H1 (cell line): ENCODE results near the gene ACBD6. TPM values are rescaled to one million over a fixed set of nuclear protein-coding genes. Genes with fewer than 3 reads are reported as not detected.

Experiments used
- CTCF ChIA-PET: fragments of 300-600 bp; sonication (Branson Sonifier 250); formaldehyde crosslinking; loops from one replicate; lab custom pipeline; 2021; ENCODE audit not compliant: partially characterized antibody; lab: Charles Lee
- POLR2A ChIA-PET: fragments of 300-600 bp; sonication (Branson Sonifier 250); formaldehyde crosslinking; loops from one replicate; lab custom pipeline; 2021; ENCODE audit warnings: inconsistent platforms; ENCODE audit not compliant: partially characterized antibody; lab: Charles Lee
- DNase-seq, 2 experiments: peaks; one replicate each; pipeline versions ENCODE4 v3.0.0 to v3.0.0-alpha.2; 2010 to 2022; ENCODE audit warnings: low spot score in 2 of 2, low read depth in 1 of 2, mixed read lengths in 1 of 2
- FAIRE-seq: peaks from 2 replicates; lab custom pipeline; 2011; peaks lifted over from hg19 to GRCh38; lab: Jason Lieb, UNC
- H2AFZ ChIP-seq: 2 replicates; pipeline ENCODE4 v1.8.1; 2012; ENCODE audit warnings: low read length, inconsistent platforms
- H2AK5ac ChIP-seq: 2 replicates; pipeline ENCODE4 v1.6.1; 2013; ENCODE audit warnings: low read depth, low read length
- H2BK120ac ChIP-seq: replicated peaks from 2 replicates; pipeline ENCODE3; 2013; ENCODE audit warnings: low read depth, low read length, inconsistent platforms
- H2BK12ac ChIP-seq: 2 replicates; pipeline ENCODE4 v1.6.1; 2013; ENCODE audit warnings: low read depth, low read length
- H2BK15ac ChIP-seq: 2 replicates; pipeline ENCODE4 v1.6.1; 2013; ENCODE audit warnings: low read length
- H2BK20ac ChIP-seq: 2 replicates; pipeline ENCODE4 v1.6.1; 2013; ENCODE audit warnings: low read length
- H2BK5ac ChIP-seq: 2 replicates; pipeline ENCODE4 v1.6.1; 2013; ENCODE audit warnings: low read depth, low read length
- H3K14ac ChIP-seq: 2 replicates; pipeline ENCODE4 v1.6.1; 2013; ENCODE audit warnings: inconsistent platforms; ENCODE audit not compliant: insufficient read length
- H3K18ac ChIP-seq: 2 replicates; pipeline ENCODE4 v1.6.1; 2013; ENCODE audit warnings: low read length; ENCODE audit errors: extremely low read depth
- H3K23ac ChIP-seq: 2 replicates; pipeline ENCODE4 v1.6.1; 2013; ENCODE audit warnings: inconsistent platforms; ENCODE audit not compliant: insufficient read length
- H3K23me2 ChIP-seq: 2 replicates; pipeline ENCODE4 v1.6.1; 2013; ENCODE audit warnings: low read depth, low read length
- H3K27ac ChIP-seq: 2 replicates; pipeline ENCODE4 v1.6.1; 2011; ENCODE audit warnings: low read depth, low read length, inconsistent platforms
- H3K27me3 ChIP-seq, 4 experiments: replicated peaks in 1 of 4; 1 replicate in 1 of 4; 2 replicates in 3 of 4; pipeline versions ENCODE4 v1.6.1 to v1.8.1; 2011 to 2013; ENCODE audit warnings: low read length in 3 of 4, mild to moderate bottlenecking in 3 of 4, inconsistent platforms in 2 of 4, mixed read lengths in 2 of 4, moderate library complexity in 1 of 4; ENCODE audit not compliant: control insufficient read depth in 3 of 4, insufficient read depth in 3 of 4; ENCODE audit errors: extremely low read depth in 1 of 4
- H3K36me3 ChIP-seq, 4 experiments: 2 replicates each; pipeline versions ENCODE4 v1.6.1 to v1.8.1; 2011 to 2013; ENCODE audit warnings: mild to moderate bottlenecking in 4 of 4, low read length in 3 of 4, moderate library complexity in 2 of 4, control low read depth in 1 of 4, inconsistent platforms in 1 of 4; ENCODE audit not compliant: insufficient read depth in 4 of 4, control insufficient read depth in 2 of 4
- H3K4ac ChIP-seq: replicated peaks from 2 replicates; pipeline ENCODE3; 2013; ENCODE audit warnings: low read length, low read depth, mixed read lengths, inconsistent platforms; ENCODE audit not compliant: insufficient read length
- H3K4me1 ChIP-seq, 4 experiments: replicated peaks in 1 of 4; 1 replicate in 1 of 4; 2 replicates in 3 of 4; pipeline versions ENCODE4 v1.6.1 to v1.8.1; 2011 to 2013; ENCODE audit warnings: low read length in 3 of 4, inconsistent platforms in 2 of 4, mixed read lengths in 1 of 4; ENCODE audit not compliant: insufficient read depth in 4 of 4, control insufficient read depth in 3 of 4
- H3K4me2 ChIP-seq, 2 experiments: 2 replicates each; pipeline versions ENCODE4 v1.6.1 to v1.8.1; 2011 to 2013; ENCODE audit warnings: low read depth in 2 of 2, low read length in 2 of 2, control low read depth in 1 of 2, inconsistent platforms in 1 of 2, mild to moderate bottlenecking in 1 of 2; ENCODE audit not compliant: insufficient read depth in 1 of 2
- H3K4me3 ChIP-seq, 4 experiments: fragments of 200-600, 300-600 bp in 1 of 4; sonication (generic), shearing (Covaris generic), sonication (Bioruptor Twin) in 1 of 4; 2 replicates each; pipeline versions ENCODE4 v1.5.1 to v1.8.1; 2011 to 2016; ENCODE audit warnings: low read length in 4 of 4, low read depth in 3 of 4, control low read depth in 2 of 4, inconsistent platforms in 2 of 4, mild to moderate bottlenecking in 2 of 4, mixed read lengths in 1 of 4, moderate library complexity in 1 of 4; ENCODE audit not compliant: insufficient read depth in 2 of 4; ENCODE audit errors: extremely low read depth in 1 of 4
- H3K56ac ChIP-seq: replicated peaks from 2 replicates; pipeline ENCODE3; 2013; ENCODE audit warnings: low read depth, mild to moderate bottlenecking, mixed read lengths, low read length, inconsistent platforms; ENCODE audit not compliant: insufficient read length
- H3K79me1 ChIP-seq: 2 replicates; pipeline ENCODE4 v1.6.1; 2013; ENCODE audit warnings: low read depth, low read length, control low read depth
- H3K79me2 ChIP-seq, 2 experiments: 2 replicates each; pipeline versions ENCODE4 v1.6.1 to v1.8.1; 2012 to 2013; ENCODE audit warnings: low read length in 2 of 2, mild to moderate bottlenecking in 2 of 2, inconsistent platforms in 1 of 2; ENCODE audit not compliant: insufficient read depth in 2 of 2, control insufficient read depth in 1 of 2
- H3K9ac ChIP-seq, 4 experiments: replicated peaks in 1 of 4; 1 replicate in 1 of 4; 2 replicates in 3 of 4; pipeline versions ENCODE4 v1.6.1 to v1.8.1; 2011 to 2013; ENCODE audit warnings: low read depth in 3 of 4, low read length in 3 of 4, control low read depth in 2 of 4, mild to moderate bottlenecking in 2 of 4, moderate library complexity in 2 of 4, inconsistent platforms in 1 of 4; ENCODE audit errors: extremely low read depth in 1 of 4
- H3K9me3 ChIP-seq, 2 experiments: 2 replicates each; pipeline versions ENCODE4 v1.6.1 to v1.8.1; 2012 to 2013; ENCODE audit warnings: mild to moderate bottlenecking in 2 of 2, moderate library complexity in 2 of 2, control low read depth in 1 of 2, inconsistent platforms in 1 of 2, low read depth in 1 of 2, low read length in 1 of 2, mixed read lengths in 1 of 2; ENCODE audit not compliant: insufficient read depth in 2 of 2
- H4K20me1 ChIP-seq, 2 experiments: replicated peaks in 1 of 2; 2 replicates each; pipeline versions ENCODE3 to v1.8.1; 2011 to 2013; ENCODE audit warnings: inconsistent platforms in 2 of 2, low read length in 2 of 2, mild to moderate bottlenecking in 1 of 2; ENCODE audit not compliant: insufficient read depth in 2 of 2, control insufficient read depth in 1 of 2
- H4K5ac ChIP-seq: 2 replicates; pipeline ENCODE4 v1.6.1; 2013; ENCODE audit warnings: low read length, low read depth, mixed read lengths, inconsistent platforms; ENCODE audit not compliant: insufficient read length
- H4K8ac ChIP-seq: 2 replicates; pipeline ENCODE4 v1.8.0; 2013; ENCODE audit warnings: mild to moderate bottlenecking, moderate library complexity, low read length, inconsistent platforms; ENCODE audit not compliant: insufficient read depth; ENCODE audit errors: extremely low read depth
- H4K91ac ChIP-seq: replicated peaks from 2 replicates; pipeline ENCODE3; 2013; ENCODE audit warnings: low read length, mixed read lengths, inconsistent platforms; ENCODE audit not compliant: insufficient read length
- ATF2 ChIP-seq: IDR thresholded peaks from 2 replicates; pipeline ENCODE4 v1.6.1; 2012; ENCODE audit warnings: low read length, inconsistent platforms
- KDM4A ChIP-seq: IDR thresholded peaks from one replicate; pipeline ENCODE4 v1.7.1; 2012; ENCODE audit warnings: low read depth, mild to moderate bottlenecking, moderate library complexity, low read length, inconsistent platforms; ENCODE audit not compliant: severe bottlenecking
- POLR2A ChIP-seq, 2 experiments: IDR thresholded peaks; 1 replicate in 1 of 2; 2 replicates in 1 of 2; pipeline ENCODE4 v1.6.1; 2011; ENCODE audit warnings: low read depth in 2 of 2, low read length in 2 of 2, mild to moderate bottlenecking in 2 of 2; ENCODE audit errors: control extremely low read depth in 1 of 2
- RXRA ChIP-seq: IDR thresholded peaks from 2 replicates; pipeline ENCODE4 v1.6.1; 2011; ENCODE audit warnings: low read depth, mild to moderate bottlenecking, low read length, moderate library complexity; ENCODE audit not compliant: insufficient read depth
- SIX5 ChIP-seq: IDR thresholded peaks from 2 replicates; pipeline ENCODE4 v1.6.1; 2011; ENCODE audit warnings: mild to moderate bottlenecking, low read depth, low read length
- SP4 ChIP-seq: IDR thresholded peaks from 2 replicates; pipeline ENCODE4 v1.6.1; 2012; ENCODE audit warnings: low read length, inconsistent platforms
- TAF1 ChIP-seq: IDR thresholded peaks from 2 replicates; pipeline ENCODE4 v1.6.1; 2011; ENCODE audit warnings: mild to moderate bottlenecking, low read depth, low read length
- TBP ChIP-seq: IDR thresholded peaks from 2 replicates; pipeline ENCODE4 v1.6.1; 2011; ENCODE audit warnings: low read depth, low read length, improper control_type of control experiment
- TEAD4 ChIP-seq: IDR thresholded peaks from 2 replicates; pipeline ENCODE4 v1.6.1; 2012; ENCODE audit warnings: low read depth, low read length, inconsistent platforms, mixed read lengths
- YY1 ChIP-seq: IDR thresholded peaks from 2 replicates; pipeline ENCODE4 v1.6.1; 2011; ENCODE audit warnings: low read depth, mild to moderate bottlenecking, low read length
- WGBS, 2 experiments: shearing (Covaris generic) in 1 of 2; methylation state at CpG; one replicate each; pipeline versions ENCODE4 v1.1.6 to v1.1.7; 2013 to 2015; ENCODE audit warnings: low lambda C conversion rate in 2 of 2, mixed read lengths in 2 of 2, inconsistent platforms in 1 of 2, low coverage in 1 of 2, missing lambda C conversion rate in 1 of 2; ENCODE audit not compliant: insufficient replicate concordance in 2 of 2, insufficient coverage in 1 of 2, insufficient read length in 1 of 2; ENCODE audit errors: extremely low coverage in 1 of 2, missing lambda C conversion rate in 1 of 2; 5-methylcytosine and 5-hydroxymethylcytosine counted together
- polyA plus RNA-seq, 7 experiments: library from polyadenylated mRNA; depleted of rRNA in 3 of 7; stranded (reverse) in 5 of 7; unstranded in 2 of 7; fragments of >200 nt in 5 of 7; fragments of 200-250 nt in 2 of 7; gene quantifications; 1 replicate in 5 of 7; 2 replicates in 1 of 7; 4 replicates in 1 of 7; pipeline versions ENCODE4 v1.2.1 to v1.2.3, GENCODE V29; 2011 to 2013; ENCODE audit warnings: missing spikeins in 2 of 7, mixed read lengths in 2 of 7
- total RNA-seq: library from RNA; stranded (reverse); fragmentation: NEBNext Ultra II Directional; extraction: Animal tissue kit (Norgen Biotek cat#: 25700); gene quantifications from 2 replicates; pipeline ENCODE4 v1.2.1, GENCODE V29; 2021
- TF ChIP-seq, protein P1 (sequence below), 3 experiments: IDR thresholded peaks; 1 replicate in 2 of 3; 2 replicates in 1 of 3; pipeline versions ENCODE4 v1.5.1 to v1.6.1; 2011; ENCODE audit warnings: low read length in 3 of 3, mild to moderate bottlenecking in 3 of 3, inconsistent platforms in 2 of 3, low read depth in 1 of 3, moderate library complexity in 1 of 3; ENCODE audit not compliant: insufficient read depth in 1 of 3; ENCODE audit errors: control extremely low read depth in 1 of 3

ACBD6 gene
- total and polyA plus RNA-seq, 2 of the 8 experiments (the other 6 are each of a cell fraction or from before 2014, with no cell fraction given) = 52.0 to 67.7 TPM

DNA sequence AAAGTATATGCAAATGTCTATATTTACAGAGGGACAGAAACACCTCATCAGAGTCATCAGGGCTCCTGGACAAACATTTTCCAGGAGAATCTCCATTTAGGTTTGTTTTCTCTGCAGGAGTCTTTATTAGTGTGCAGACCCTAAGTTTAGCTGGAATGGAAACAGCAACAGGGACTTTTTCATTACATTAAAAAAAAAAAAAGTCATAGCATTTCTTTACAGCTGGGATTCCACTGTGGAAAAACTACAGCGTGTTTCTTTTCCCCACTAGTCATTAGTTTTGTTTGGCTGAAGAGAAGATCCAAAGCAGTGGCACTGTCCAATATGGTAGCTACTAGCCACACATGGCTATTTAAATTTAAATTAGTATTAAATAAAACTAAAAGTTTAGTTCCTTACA lies 222.7 kb downstream of the ACBD6 start:
- H2BK15ac ChIP-seq = no peak overlapping the region
- H4K91ac ChIP-seq = no peak overlapping the region
- ChIA-PET POLR2A (no interaction called here), CTCF (interaction anchor here (0.6 to 9.2 kb wide), 4 partner anchors 9 to 159 kb away, joined by 4 to 77 read pairs (median 5); no protein-coding TSS in a partner anchor)
- no peak overlapping the region for H3K56ac ChIP-seq
- no peak overlapping the region for H3K18ac ChIP-seq
- no peak overlapping the region for H2BK20ac ChIP-seq
- no peak overlapping the region for H4K5ac ChIP-seq
- H3K27me3 ChIP-seq = no peaks in the 10 kb centered on the region
- H3K79me1 ChIP-seq = no peaks in the 10 kb centered on the region
- H3K79me2 ChIP-seq = no peaks in the 10 kb centered on the region
- H3K27ac ChIP-seq = no peak overlapping the region
- H3K9ac ChIP-seq = no peak overlapping the region
- no peak overlapping the region for H2BK120ac ChIP-seq
- H3K36me3 ChIP-seq = peaks cover 0 to 15% (median 2%) of the 10 kb centered on the region in 4 experiments; a peak in 4 of 8 replicates
- H3K14ac ChIP-seq = no peak overlapping the region
- no peak for FAIRE-seq
- 100% methylated on average over 1 of the region's 1 CpG; no CpG with 5 or more reads in 1 of the 2 experiments for WGBS, 2 experiments
- no peaks in the 10 kb centered on the region for H4K20me1 ChIP-seq
- peaks cover 4 to 10% of the 10 kb centered on the region in 2 experiments; a peak in 3 of 4 replicates for H3K9me3 ChIP-seq
- no peaks in the 10 kb centered on the region for H3K23me2 ChIP-seq
- H3K4me3 ChIP-seq = no peak overlapping the region
- H3K23ac ChIP-seq = no peak overlapping the region
- H3K4ac ChIP-seq = no peak overlapping the region
- no peak overlapping the region for H4K8ac ChIP-seq
- H3K4me1 ChIP-seq = peaks cover 0 to 9% (median 6%) of the 10 kb centered on the region in 4 experiments; a peak in 6 of 7 replicates
- no peak overlapping the region for H3K4me2 ChIP-seq
- H2BK12ac ChIP-seq = no peak overlapping the region
- H2AK5ac ChIP-seq = no peak overlapping the region
- no peak for DNase-seq
- H2BK5ac ChIP-seq = no peak overlapping the region
- H2AFZ ChIP-seq = no peak overlapping the region
- TF ChIP-seq ATF2 (no peak), SP4 (no peak), KDM4A (no peak), YY1 (no peak), TEAD4 (no peak), TBP (no peak), TAF1 (no peak), RXRA (no peak), POLR2A (IDR thresholded peaks at IDR 0.05; ENCODE audit: control extremely low read depth in 1 of 2, low read depth in 2 of 2, low read length in 2 of 2) (no peak), SIX5 (no peak)
- TF ChIP-seq, protein P1, sequence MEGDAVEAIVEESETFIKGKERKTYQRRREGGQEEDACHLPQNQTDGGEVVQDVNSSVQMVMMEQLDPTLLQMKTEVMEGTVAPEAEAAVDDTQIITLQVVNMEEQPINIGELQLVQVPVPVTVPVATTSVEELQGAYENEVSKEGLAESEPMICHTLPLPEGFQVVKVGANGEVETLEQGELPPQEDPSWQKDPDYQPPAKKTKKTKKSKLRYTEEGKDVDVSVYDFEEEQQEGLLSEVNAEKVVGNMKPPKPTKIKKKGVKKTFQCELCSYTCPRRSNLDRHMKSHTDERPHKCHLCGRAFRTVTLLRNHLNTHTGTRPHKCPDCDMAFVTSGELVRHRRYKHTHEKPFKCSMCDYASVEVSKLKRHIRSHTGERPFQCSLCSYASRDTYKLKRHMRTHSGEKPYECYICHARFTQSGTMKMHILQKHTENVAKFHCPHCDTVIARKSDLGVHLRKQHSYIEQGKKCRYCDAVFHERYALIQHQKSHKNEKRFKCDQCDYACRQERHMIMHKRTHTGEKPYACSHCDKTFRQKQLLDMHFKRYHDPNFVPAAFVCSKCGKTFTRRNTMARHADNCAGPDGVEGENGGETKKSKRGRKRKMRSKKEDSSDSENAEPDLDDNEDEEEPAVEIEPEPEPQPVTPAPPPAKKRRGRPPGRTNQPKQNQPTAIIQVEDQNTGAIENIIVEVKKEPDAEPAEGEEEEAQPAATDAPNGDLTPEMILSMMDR (IDR thresholded peaks at IDR 0.05; ENCODE audit: control extremely low read depth in 1 of 3, insufficient read depth in 1 of 3, low read depth in 1 of 3, low read length in 3 of 3) = no peak
